HEK293 (cell line): ENCODE measurements around the gene POLG2.

Experiments used
- CTCF ChIA-PET: fragments of 350-600 bp; formaldehyde crosslinking; extraction: SDS; loops from one replicate; lab custom pipeline; 2021; ENCODE audit warnings: antibody characterized with exemption; lab: Yijun Ruan, JAX
- POLR2A ChIA-PET: fragments of 300-600 bp; formaldehyde crosslinking; extraction: SDS; loops from one replicate; lab custom pipeline; 2020; ENCODE audit warnings: antibody characterized with exemption, inconsistent platforms; lab: Yijun Ruan, JAX
- H3K27ac ChIP-seq: fragments of 200-500 bp; sonication (Bioruptor generic); 2 replicates; pipeline ENCODE4 v1.5.1; 2014; ENCODE audit warnings: low read depth, low read length, control low read depth, inconsistent platforms; ENCODE audit errors: extremely low read depth
- H3K36me3 ChIP-seq, 2 experiments: fragments of 200-500 bp in 1 of 2; sonication (Bioruptor generic) in 1 of 2; 1 replicate in 1 of 2; 2 replicates in 1 of 2; pipeline ENCODE4 v1.5.1; 2014 to 2017; ENCODE audit warnings: inconsistent platforms in 2 of 2, low read length in 2 of 2; ENCODE audit not compliant: control insufficient read depth in 2 of 2, insufficient read depth in 1 of 2
- H3K4me1 ChIP-seq: fragments of 200-500 bp; sonication (Bioruptor generic); 2 replicates; pipeline ENCODE4 v1.5.1; 2014; ENCODE audit warnings: mild to moderate bottlenecking, low read length, inconsistent platforms; ENCODE audit not compliant: control insufficient read depth, insufficient read depth
- H3K4me3 ChIP-seq: 2 replicates; pipeline ENCODE4 v1.5.1; 2011; ENCODE audit warnings: low read depth, mild to moderate bottlenecking, control low read depth, low read length, moderate library complexity
- H3K9me3 ChIP-seq: fragments of 200-500 bp; sonication (Bioruptor generic); 2 replicates; pipeline ENCODE4 v1.5.1; 2014; ENCODE audit warnings: low read depth, low read length, inconsistent platforms; ENCODE audit not compliant: control insufficient read depth, insufficient read depth
- GLIS1 ChIP-seq: fragments of 450-650 bp; formaldehyde crosslinking; IDR thresholded peaks from 2 replicates; pipeline ENCODE4 v1.5.1; 2016; ENCODE audit warnings: missing biosample characterization, missing genetic modification characterization
- HOXD13 ChIP-seq: sonication (generic); formaldehyde crosslinking; IDR thresholded peaks from 2 replicates; pipeline ENCODE4 v1.8.0; 2022; ENCODE audit warnings: missing genetic modification reagents, borderline replicate concordance
- KLF9 ChIP-seq: fragments of 450-650 bp; formaldehyde crosslinking; IDR thresholded peaks from 2 replicates; pipeline ENCODE4 v1.5.1; 2016; ENCODE audit warnings: missing biosample characterization, missing genetic modification characterization, low read depth
- SP2 ChIP-seq: fragments of 450-650 bp; formaldehyde crosslinking; IDR thresholded peaks from 2 replicates; pipeline ENCODE4 v1.5.1; 2016; ENCODE audit warnings: missing biosample characterization, missing genetic modification characterization
- YY1 ChIP-seq: fragments of 450-650 bp; formaldehyde crosslinking; IDR thresholded peaks from 2 replicates; pipeline ENCODE4 v1.5.1; 2018; ENCODE audit warnings: missing biosample characterization, missing genetic modification characterization
- ZNF174 ChIP-seq: fragments of 450-650 bp; formaldehyde crosslinking; IDR thresholded peaks from 2 replicates; pipeline ENCODE4 v1.5.0; 2017; ENCODE audit warnings: missing biosample characterization, mild to moderate bottlenecking, missing genetic modification characterization
- ZNF184 ChIP-seq: fragments of 450-650 bp; IDR thresholded peaks from 2 replicates; pipeline ENCODE4 v1.5.1; 2018; ENCODE audit warnings: missing biosample characterization, mild to moderate bottlenecking, missing genetic modification characterization
- ZNF623 ChIP-seq: fragments of 450-650 bp; formaldehyde crosslinking; IDR thresholded peaks from 2 replicates; pipeline ENCODE4 v1.5.1; 2016; ENCODE audit warnings: missing biosample characterization, missing genetic modification characterization
- ZSCAN23 ChIP-seq: fragments of 450-650 bp; formaldehyde crosslinking; IDR thresholded peaks from 2 replicates; pipeline ENCODE4 v1.5.1; 2016; ENCODE audit warnings: missing biosample characterization, missing genetic modification characterization
- ZSCAN4 ChIP-seq: fragments of 450-650 bp; formaldehyde crosslinking; IDR thresholded peaks from 2 replicates; pipeline ENCODE4 v1.5.1; 2017; ENCODE audit warnings: missing biosample characterization, missing genetic modification characterization

The POLG2 gene

DNA sequence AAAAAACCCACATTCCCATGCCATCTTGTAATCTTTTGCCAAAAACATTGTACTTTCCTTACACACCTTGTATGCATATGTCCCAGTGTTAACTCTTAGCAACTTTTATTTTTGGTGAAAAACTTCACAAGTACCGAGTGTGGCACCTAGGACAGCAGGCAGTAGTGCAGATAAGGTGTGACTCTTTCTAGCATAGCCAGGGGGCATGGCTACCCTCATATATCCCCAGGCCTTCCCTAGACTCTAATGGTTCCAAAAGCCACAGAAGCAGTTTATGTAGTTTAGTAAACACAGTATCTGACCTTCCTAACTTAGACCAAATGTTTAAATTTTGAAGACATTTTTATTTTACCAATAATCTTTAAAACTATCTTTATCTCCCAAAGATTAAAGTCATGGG lies 68.4 kb downstream of the POLG2 start:
- Histone ChIP-seq H3K36me3 (no peaks in the 10 kb centered on the region), H3K4me1 (no peaks in the 10 kb centered on the region), H3K9me3 (no peaks in the 10 kb centered on the region)
- ChIA-PET POLR2A (no interaction called here), CTCF (interaction anchor here (0.8 to 6.4 kb wide), 2 partner anchors 9 to 345 kb away, joined by 3 to 31 read pairs; no protein-coding TSS in a partner anchor)
- no peak for TF ChIP-seq ZNF184 (tag by site-specific recombination)
- TF ChIP-seq ZSCAN23 = no peak
- no peak for TF ChIP-seq ZNF174
- TF ChIP-seq YY1 (tag by site-specific recombination) = no peak
- TF ChIP-seq ZNF623 (tag by site-specific recombination) = no peak
- TF ChIP-seq GLIS1 = no peak
- TF ChIP-seq ZSCAN4 (tag by site-specific recombination) = no peak
- TF ChIP-seq SP2 (tag by site-specific recombination) = no peak
- no peak for TF ChIP-seq KLF9
- TF ChIP-seq HOXD13 (CRISPR knock-in tag) = no peak
- TF ChIP-seq, all 188 proteins: peak for 0
- Histone ChIP-seq H3K27ac (no peak overlapping the region), H3K4me3 (no peak overlapping the region)
